ENCODE results near the gene EPHA4.

EPHA4 gene

DNA sequence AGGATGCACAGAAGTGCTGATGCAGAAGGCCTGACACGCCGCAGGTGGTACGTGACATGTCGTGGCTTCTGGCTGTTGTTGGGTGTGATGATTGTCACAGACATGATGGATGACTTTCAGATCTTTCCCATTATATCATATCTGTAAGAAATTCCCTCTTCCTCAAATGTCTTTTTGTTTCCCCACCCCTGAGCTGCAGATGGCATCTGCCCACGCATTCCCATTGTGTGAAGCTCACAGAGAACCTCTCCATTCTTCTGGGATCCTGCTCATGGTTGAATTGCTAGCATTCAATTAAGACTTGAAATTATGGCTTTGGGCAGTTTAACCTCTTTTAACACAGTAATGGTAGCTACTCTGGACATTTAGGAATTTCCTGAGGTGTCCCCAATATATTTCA is 28.3 kb upstream of the EPHA4 start:
- Histone ChIP-seq H3K4me3 (ENCODE audit: low read length) (no peak overlapping the region), H3K36me3 (ENCODE audit: control insufficient read depth, insufficient read depth, low read length) (no peaks in the 10 kb centered on the region), H3K27me3 (ENCODE audit: control insufficient read depth, insufficient read depth, low read length) (no peaks in the 10 kb centered on the region), H3K4me1 (ENCODE audit: control insufficient read depth, insufficient read depth, low read length) (no peaks in the 10 kb centered on the region), H3K9ac (ENCODE audit: low read length) (no peak overlapping the region), H3K9me3 (ENCODE audit: control insufficient read depth, low read length) (no peaks in the 10 kb centered on the region)

DNA sequence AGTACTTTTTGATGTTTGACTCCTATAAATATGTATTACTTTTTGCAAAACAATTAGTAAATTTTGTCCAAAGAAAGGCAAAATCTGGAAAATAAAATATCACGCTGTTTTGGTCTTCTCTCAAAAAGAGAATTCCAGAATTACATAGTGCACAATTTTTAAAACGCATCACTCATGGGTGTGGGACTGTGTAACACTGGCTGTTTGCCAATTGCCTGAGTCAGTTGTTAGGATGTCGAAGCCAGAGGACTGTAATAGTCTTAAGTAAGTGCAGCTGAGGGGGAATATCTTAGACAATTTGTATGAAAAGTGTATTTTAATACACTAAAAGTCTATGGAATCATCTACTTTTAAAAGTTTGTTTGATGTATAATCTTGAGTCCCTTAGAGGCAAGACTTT is 24.1 kb upstream of the EPHA4 start:
- H3K9ac ChIP-seq (ENCODE audit: low read length) = no peak overlapping the region
- no peaks in the 10 kb centered on the region for H3K36me3 ChIP-seq (ENCODE audit: control insufficient read depth, insufficient read depth, low read length)
- H3K9me3 ChIP-seq (ENCODE audit: control insufficient read depth, low read length) = no peaks in the 10 kb centered on the region
- no peak overlapping the region for H3K4me3 ChIP-seq (ENCODE audit: low read length)
- H3K4me1 ChIP-seq (ENCODE audit: control insufficient read depth, insufficient read depth, low read length) = no peaks in the 10 kb centered on the region
- H3K27me3 ChIP-seq (ENCODE audit: control insufficient read depth, insufficient read depth, low read length) = no peaks in the 10 kb centered on the region

DNA sequence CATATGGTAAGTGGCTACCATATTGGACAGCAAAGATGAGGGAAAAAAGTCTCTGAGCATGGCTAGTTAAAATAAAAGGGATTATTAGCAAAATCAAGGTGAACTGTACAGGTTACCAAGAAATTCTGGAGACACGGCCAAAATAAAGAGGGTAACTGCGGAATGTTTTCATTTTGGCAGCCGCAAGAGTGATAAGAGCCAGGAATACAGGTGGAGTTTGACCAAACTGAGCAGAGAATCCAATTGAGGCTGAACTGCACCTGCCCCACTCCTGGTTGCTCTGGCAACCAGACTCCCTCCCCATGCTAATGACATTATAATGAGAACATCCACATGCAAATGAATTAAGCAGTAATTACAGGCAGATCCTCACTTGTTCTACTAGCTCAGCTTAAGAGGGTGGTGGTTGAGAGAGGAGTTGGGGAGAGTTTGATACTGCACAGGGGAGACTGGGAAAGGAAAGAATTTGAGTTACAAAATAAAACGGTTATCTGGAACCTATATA is 18.8 kb upstream of the EPHA4 start:
- H3K9ac ChIP-seq (ENCODE audit: low read length) = no peak overlapping the region

GRCh38 chr2:221589696-221590095 is 17.6 kb upstream of the EPHA4 start:
- no peaks in the 10 kb centered on the region for H3K9me3 ChIP-seq (ENCODE audit: control insufficient read depth, low read length)
- H3K4me1 ChIP-seq (ENCODE audit: control insufficient read depth, insufficient read depth, low read length) = no peaks in the 10 kb centered on the region
- H3K9ac ChIP-seq (ENCODE audit: low read length) = no peak overlapping the region
- no peaks in the 10 kb centered on the region for H3K27me3 ChIP-seq (ENCODE audit: control insufficient read depth, insufficient read depth, low read length)
- H3K4me3 ChIP-seq (ENCODE audit: low read length) = no peak overlapping the region
- no peaks in the 10 kb centered on the region for H3K36me3 ChIP-seq (ENCODE audit: control insufficient read depth, insufficient read depth, low read length)

More for the DNA sequence above, 18.8 kb upstream of the EPHA4 start:
- Histone ChIP-seq H3K4me3 (ENCODE audit: low read length) (no peak overlapping the region), H3K27me3 (ENCODE audit: control insufficient read depth, insufficient read depth, low read length) (no peaks in the 10 kb centered on the region), H3K9me3 (ENCODE audit: control insufficient read depth, low read length) (no peaks in the 10 kb centered on the region), H3K4me1 (ENCODE audit: control insufficient read depth, insufficient read depth, low read length) (no peaks in the 10 kb centered on the region), H3K36me3 (ENCODE audit: control insufficient read depth, insufficient read depth, low read length) (no peaks in the 10 kb centered on the region)

DNA sequence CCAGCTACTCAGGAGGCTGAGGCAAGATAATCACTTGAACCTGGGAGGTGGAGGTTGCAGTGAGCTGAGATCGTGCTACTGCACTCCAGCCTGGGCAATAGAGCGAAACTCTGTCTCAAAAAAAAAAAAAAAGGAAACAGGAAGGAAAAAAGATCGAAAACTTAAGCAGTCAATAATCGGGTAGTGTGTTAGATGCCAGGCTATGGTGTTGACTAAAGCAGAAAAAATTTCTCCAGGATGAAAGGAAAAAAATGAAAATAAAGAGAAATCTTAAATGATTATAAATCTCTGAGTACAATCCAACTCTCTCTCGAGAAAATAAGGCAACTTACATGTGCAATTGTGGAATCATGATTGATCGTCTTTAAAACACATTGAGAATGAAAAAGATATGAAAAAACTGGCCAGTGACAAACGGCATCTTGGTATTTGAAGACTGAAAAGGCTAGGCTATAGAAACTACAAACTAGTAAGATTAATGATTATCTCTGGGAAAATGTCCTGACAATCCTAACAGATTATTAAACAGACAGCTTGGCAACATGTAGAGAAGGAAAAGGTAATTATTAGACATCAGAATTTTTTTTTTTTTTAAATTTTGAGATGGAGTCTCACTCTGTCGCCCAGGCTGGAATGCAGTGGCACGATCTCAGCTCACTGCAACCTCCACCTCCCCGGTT is 16.3 kb upstream of the EPHA4 start:
- no peaks in the 10 kb centered on the region for H3K27me3 ChIP-seq (ENCODE audit: control insufficient read depth, insufficient read depth, low read length)
- no peaks in the 10 kb centered on the region for H3K4me1 ChIP-seq (ENCODE audit: control insufficient read depth, insufficient read depth, low read length)
- H3K36me3 ChIP-seq (ENCODE audit: control insufficient read depth, insufficient read depth, low read length) = no peaks in the 10 kb centered on the region
- no peak overlapping the region for H3K4me3 ChIP-seq (ENCODE audit: low read length)
- H3K9me3 ChIP-seq (ENCODE audit: control insufficient read depth, low read length) = no peaks in the 10 kb centered on the region
- H3K9ac ChIP-seq (ENCODE audit: low read length) = no peak overlapping the region

DNA sequence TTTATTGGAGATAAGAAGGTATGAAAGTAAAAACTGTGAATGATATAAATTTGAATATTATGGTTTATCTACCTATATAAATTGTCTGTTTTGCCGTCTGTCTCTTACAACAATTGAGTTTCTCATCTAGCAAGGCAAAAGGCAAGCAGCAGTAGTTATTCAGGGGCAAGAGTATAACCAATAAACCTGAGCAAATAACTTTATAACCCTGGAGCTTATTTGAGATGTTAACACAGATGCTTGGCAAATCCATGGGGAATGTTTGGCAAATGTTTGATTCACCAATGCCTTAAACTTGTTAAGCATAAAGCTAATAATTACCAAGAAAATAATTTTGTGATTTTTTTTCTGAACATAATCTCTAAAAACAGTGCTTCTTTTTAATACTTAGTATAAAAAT is 9.9 kb upstream of the EPHA4 start:
- Histone ChIP-seq H3K9ac (ENCODE audit: low read length) (no peak overlapping the region), H3K36me3 (ENCODE audit: control insufficient read depth, insufficient read depth, low read length) (no peaks in the 10 kb centered on the region), H3K4me3 (ENCODE audit: low read length) (no peak overlapping the region), H3K9me3 (ENCODE audit: control insufficient read depth, low read length) (no peaks in the 10 kb centered on the region), H3K27me3 (ENCODE audit: control insufficient read depth, insufficient read depth, low read length) (no peaks in the 10 kb centered on the region), H3K4me1 (ENCODE audit: control insufficient read depth, insufficient read depth, low read length) (no peaks in the 10 kb centered on the region)

GRCh38 chr2:221574231-221574570 is 2.1 kb upstream of the EPHA4 start:
- Histone ChIP-seq H3K4me1 (ENCODE audit: control insufficient read depth, insufficient read depth, low read length) (peaks cover 24% of the 10 kb centered on the region), H3K9me3 (ENCODE audit: control insufficient read depth, low read length) (no peaks in the 10 kb centered on the region), H3K36me3 (ENCODE audit: control insufficient read depth, insufficient read depth, low read length) (no peaks in the 10 kb centered on the region), H3K27me3 (ENCODE audit: control insufficient read depth, insufficient read depth, low read length) (peaks cover 43% of the 10 kb centered on the region), H3K4me3 (ENCODE audit: low read length) (no peak overlapping the region), H3K9ac (ENCODE audit: low read length) (no peak overlapping the region)

- Histone ChIP-seq H3K9me3 (ENCODE audit: control insufficient read depth, low read length) (no peaks in the 10 kb centered on the region), H3K36me3 (ENCODE audit: control insufficient read depth, insufficient read depth, low read length) (no peaks in the 10 kb centered on the region), H3K4me1 (ENCODE audit: control insufficient read depth, insufficient read depth, low read length) (peaks cover 24% of the 10 kb centered on the region), H3K27me3 (ENCODE audit: control insufficient read depth, insufficient read depth, low read length) (peaks cover 45% of the 10 kb centered on the region), H3K4me3 (ENCODE audit: low read length) (peak overlapping the region; percentile 84), H3K9ac (ENCODE audit: low read length) (peak overlapping the region; percentile 70)
Observed at GRCh38 chr2:221573430-221574230, 1.5 kb upstream of the EPHA4 start.

DNA sequence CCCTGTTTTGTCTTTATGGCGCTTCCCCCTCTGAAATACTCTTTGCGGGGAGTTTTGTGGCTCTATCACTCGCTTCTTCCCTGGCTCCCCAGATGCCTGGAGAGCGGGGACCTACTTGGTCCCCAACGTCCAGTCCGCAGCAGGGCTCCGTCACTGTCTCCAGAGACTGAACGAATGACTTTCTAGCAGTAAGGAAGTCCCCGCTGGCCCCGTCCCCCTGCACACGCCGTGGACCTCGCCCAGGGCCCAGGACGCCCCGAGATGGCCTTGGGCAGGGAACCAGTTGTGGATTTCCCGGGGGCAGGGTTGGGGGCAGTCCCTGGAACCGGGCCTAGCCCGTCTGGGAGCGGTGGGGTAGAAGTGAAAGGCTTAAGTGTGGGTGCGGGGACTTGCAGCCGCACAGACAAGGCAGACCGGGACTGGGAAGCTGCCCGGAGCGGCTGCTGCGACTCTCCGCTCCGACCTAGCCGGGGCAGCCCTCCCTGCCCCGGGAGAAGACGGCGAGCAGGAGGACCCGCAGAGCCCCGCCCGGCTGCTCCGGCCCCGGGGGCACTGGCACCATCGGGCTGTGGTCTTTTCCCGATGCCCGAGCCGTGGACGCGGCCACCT is 821 bp upstream of the EPHA4 start:
- Histone ChIP-seq H3K4me1 (ENCODE audit: control insufficient read depth, insufficient read depth, low read length) (peaks cover 24% of the 10 kb centered on the region), H3K9ac (ENCODE audit: low read length) (peak overlapping the region; percentile 70), H3K36me3 (ENCODE audit: control insufficient read depth, insufficient read depth, low read length) (no peaks in the 10 kb centered on the region), H3K4me3 (ENCODE audit: low read length) (peak overlapping the region; percentile 84), H3K9me3 (ENCODE audit: control insufficient read depth, low read length) (no peaks in the 10 kb centered on the region), H3K27me3 (ENCODE audit: control insufficient read depth, insufficient read depth, low read length) (peaks cover 45% of the 10 kb centered on the region)

- Histone ChIP-seq H3K9me3 (ENCODE audit: control insufficient read depth, low read length) (no peaks in the 10 kb centered on the region), H3K4me1 (ENCODE audit: control insufficient read depth, insufficient read depth, low read length) (peaks cover 24% of the 10 kb centered on the region), H3K27me3 (ENCODE audit: control insufficient read depth, insufficient read depth, low read length) (peaks cover 45% of the 10 kb centered on the region), H3K4me3 (ENCODE audit: low read length) (peak overlapping the region; percentile 84), H3K9ac (ENCODE audit: low read length) (peak overlapping the region; percentile 58), H3K36me3 (ENCODE audit: control insufficient read depth, insufficient read depth, low read length) (no peaks in the 10 kb centered on the region)
Observed at GRCh38 chr2:221571551-221572218, 419 bp downstream of the EPHA4 start.

- peaks cover 45% of the 10 kb centered on the region for H3K27me3 ChIP-seq (ENCODE audit: control insufficient read depth, insufficient read depth, low read length)
- peaks cover 24% of the 10 kb centered on the region for H3K4me1 ChIP-seq (ENCODE audit: control insufficient read depth, insufficient read depth, low read length)
- peak overlapping the region; percentile 58 for H3K9ac ChIP-seq (ENCODE audit: low read length)
- H3K9me3 ChIP-seq (ENCODE audit: control insufficient read depth, low read length) = no peaks in the 10 kb centered on the region
- H3K36me3 ChIP-seq (ENCODE audit: control insufficient read depth, insufficient read depth, low read length) = no peaks in the 10 kb centered on the region
- H3K4me3 ChIP-seq (ENCODE audit: low read length) = peak overlapping the region; percentile 84
Observed at GRCh38 chr2:221571025-221571550, 1.0 kb downstream of the EPHA4 start.
